HG03139 (cell line): Measurements from ENCODE around the gene HDAC4.
A peak's percentile ranks its signal among the peaks of the same experiment; 100 is the strongest.

ENCODE experiments used
- ATAC-seq: cut with Tn5 transposase; IDR thresholded peaks from one replicate; pipeline ENCODE4 v1.9.1; 2021; ENCODE audit not compliant: unreplicated experiment

HDAC4 gene

GRCh38 chr2:239329972-239330572, 70.7 kb downstream of the HDAC4 start:
- ATAC-seq: no peak

DNA sequence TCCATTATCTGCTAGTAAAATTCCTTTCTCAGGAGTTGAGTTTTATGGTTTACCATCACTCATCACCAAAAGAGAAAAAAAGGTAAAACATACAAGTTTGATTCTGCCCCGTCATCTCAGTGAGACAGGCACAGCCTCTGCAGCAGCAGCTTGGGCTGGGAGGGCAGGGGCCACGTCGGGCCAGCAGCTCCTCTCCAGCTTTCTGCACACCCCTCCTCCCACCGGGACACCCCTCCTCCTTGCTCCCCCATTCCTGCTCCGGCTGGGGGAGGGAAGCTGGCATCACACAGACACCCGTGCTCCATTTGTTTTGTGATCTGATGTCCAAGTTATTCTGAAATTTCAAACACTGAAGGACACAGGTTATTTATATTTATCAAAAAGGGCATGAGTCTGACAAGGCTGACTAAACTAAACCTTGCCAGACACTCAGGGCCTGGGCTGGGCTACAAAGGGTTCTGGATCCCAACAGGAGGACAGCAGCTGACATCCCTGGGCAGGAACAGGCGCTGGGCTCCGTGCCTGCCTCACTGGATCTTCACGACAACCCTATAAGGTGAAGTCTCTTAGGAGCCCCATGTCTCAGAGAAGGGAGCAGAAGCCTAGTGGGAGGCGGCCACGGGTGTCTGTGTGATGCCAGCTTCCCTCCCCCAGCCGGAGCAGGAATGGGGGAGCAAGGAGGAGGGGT, 71.4 kb downstream of the HDAC4 start:
- ATAC-seq: no peak

- ATAC-seq: no peak
Measured at GRCh38 chr2:239328351-239329191, 72.2 kb downstream of the HDAC4 start.

DNA sequence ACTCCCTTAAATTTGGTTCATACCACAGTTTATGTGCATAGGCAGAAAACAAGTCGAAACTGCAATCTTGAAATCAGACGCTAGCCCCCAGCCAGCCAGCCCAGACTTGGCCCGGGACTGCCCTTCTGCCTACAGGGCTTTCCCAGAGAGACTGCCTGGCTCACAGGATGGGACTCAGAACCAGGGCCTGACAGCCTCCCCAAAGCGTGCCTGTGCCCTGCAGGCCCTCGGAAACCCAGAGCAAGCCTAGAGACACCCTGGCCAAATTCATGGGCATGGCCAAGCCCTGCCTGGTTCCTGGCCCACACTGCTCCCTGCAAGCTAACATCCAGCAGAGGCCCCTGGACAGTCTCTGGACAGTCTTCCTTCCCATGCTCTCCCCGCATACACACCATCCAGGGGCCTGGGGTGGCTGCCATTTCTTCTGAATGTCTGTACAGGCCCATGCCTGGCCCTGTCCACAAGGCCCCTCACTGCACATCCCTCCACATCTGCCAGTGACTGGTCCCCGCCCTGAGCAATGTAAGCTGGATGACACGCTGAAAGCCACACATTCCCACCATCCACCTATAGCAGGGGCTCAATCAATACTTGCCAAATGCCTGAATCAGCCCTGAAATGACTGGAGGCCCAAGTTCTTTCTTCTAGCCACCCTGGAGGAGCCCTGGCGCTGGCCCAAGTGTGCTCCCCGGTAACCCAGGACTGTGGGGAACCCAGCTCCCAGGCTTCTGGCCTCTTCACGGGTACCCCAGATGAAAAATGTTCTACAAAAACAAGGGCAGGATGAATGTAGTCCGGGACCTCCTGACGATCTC, 73.1 kb downstream of the HDAC4 start:
- ATAC-seq: peak; percentile 20

DNA sequence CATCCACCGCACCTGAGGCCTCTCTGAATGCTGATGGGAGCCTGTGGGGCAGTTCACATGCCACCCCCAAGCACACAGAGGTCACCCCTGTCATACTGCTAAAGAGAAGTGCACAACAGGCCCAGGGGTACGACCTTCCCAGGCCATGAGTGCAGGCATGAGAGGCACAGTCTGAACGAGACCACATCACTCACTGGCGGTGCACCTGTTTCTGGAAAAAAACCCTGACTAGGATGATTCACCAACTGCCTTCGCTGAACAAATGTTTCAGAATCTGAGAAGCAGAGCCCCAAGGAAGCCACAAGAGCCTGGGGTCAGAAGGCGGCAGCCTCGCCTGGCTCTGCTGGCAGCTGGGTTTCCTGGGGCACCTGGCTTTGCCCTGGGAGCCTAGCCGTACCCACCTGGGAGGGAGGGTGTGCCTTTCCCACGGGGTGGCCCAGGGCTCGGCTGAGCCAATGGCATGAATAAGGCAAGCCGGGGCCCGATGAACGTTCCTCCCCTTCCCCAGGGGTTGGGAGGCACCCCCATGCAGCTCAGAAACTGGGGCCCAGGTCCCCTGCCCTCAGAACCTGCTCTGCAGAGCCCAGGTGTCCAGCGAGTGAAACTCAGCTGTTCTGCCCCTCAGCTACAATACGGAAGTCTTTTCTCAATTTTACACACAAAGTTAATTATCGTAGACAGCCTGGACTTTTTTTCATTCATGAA, 73.8 kb downstream of the HDAC4 start:
- peak; percentile 61 for ATAC-seq

- ATAC-seq: no peak
Measured at GRCh38 chr2:239324456-239324855, 76.4 kb downstream of the HDAC4 start.

DNA sequence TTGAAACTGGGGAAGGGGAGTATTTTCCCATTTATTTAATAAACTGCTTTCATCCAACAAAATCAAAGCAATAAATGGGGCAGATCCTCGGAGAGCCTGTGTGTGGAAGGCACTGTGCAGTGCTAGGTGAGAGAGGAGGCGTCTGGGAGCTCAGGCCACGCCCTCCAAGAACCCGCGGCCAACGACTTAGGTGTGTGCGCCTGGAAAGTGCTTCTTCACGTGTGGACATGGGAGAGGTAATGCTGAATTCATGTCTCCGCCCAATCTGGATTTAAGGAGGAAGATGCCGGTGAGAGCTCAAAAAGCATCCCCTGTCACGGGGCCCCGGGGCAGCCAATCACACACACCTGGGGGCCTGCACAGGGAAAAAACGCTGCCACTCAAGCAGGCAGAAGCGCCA, 77.4 kb downstream of the HDAC4 start:
- ATAC-seq: no peak

GRCh38 chr2:239322416-239323086, 78.3 kb downstream of the HDAC4 start:
- ATAC-seq: no peak

GRCh38 chr2:239321596-239322415, 79.0 kb downstream of the HDAC4 start:
- no peak for ATAC-seq

DNA sequence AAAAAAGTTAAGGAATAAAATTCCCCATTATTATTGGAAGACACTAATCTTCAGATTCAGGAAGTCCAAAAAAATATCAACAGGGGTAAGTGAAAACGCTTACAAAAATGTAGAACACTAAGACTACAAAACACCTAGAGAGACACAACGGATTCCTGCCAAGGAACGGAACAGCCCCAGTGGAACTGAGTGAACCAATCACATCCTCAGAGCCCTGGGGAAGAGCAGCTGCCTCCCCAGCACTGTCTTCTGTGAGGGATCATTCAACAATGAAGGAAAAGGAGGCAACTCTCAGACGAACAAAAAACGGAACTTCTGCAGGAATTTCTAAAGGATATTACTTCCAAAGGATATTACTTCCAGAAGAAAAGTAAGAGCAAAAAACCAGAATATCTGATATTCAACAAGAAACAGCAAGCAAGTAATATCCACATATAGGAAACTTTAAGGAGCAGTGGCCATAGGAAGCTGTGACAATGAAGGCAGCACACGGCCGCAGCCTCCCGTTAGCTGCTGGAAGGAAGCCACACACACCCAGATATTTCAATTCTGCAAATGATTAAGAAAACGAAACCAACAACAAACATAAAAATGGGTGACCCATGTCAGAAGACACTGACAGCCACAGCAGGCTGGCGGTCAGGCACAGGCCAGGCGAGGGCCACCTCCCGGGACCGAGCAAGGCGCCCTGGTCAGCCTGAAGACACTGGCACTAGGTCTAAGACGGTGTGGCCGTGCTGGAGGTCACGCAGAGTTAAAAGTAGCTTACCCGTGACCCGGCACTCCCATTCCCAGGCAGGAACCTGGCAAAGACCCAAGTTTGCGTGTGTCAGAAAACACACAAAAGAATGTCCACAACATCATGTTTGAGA, 81.8 kb downstream of the HDAC4 start:
- no peak for ATAC-seq

- ATAC-seq: no peak
Measured at GRCh38 chr2:239318151-239318611, 82.6 kb downstream of the HDAC4 start.

DNA sequence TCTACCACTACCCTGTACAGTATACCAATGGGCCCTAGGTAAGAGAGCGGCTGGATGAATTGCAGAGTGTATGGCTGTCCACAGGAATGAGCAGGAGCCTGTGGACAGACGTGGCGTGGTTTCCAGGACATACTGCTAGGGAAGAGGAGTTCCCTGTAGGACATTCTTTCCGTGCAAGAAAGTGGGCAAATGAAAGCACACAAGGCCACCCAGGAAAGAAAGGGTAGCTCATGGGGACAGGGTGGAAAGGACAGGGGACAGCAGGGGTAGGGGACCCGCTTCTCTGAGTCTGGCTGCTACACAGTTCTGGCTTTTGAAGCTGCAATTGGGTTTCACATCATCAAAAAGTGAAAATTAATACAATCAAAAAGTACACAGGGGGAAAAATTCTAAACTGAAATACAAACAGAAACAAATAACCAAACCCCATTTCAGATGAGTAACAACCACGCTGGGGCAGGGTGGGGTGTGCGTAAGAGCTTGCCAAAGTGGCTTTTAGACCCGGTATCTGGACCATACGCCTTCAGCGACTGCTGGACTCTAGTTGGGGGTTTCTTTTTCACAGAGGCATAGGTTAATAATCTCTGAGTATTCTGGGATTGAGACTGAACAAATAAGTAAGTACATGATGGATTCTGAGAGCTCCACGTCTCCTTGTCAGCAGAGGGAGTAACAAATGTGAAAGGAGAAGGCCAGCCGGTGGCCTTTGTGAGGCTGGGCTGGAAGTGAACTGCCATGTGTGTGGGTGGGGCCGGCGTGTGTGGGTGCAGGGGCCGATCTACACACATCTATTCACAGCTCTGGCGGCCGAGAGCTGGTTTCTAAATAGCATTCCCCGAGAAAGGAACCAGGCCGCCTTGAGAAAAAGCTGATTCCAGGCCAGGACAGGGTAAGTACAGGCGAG, 84.0 kb downstream of the HDAC4 start:
- ATAC-seq: no peak

DNA sequence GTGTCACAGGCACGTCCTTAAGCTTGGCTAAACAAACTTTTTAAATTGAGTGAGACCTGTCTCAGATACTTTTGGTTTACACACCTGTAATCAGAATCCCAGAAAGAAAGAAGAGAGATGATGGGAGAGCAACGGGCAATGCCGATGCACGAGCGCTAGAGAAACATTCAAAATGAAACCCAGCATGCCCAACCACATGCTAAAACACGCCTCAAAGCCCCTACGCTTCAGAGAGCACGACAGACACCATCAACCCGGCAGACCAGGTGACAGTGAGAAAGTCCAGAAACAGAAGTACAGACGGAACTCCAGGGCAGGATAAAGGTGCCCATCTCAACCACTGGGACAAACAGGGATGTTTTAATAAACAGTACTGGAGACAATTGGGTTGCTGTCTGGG, 85.5 kb downstream of the HDAC4 start:
- no peak for ATAC-seq

- no peak for ATAC-seq
Measured at GRCh38 chr2:239313776-239314175, 87.0 kb downstream of the HDAC4 start.

DNA sequence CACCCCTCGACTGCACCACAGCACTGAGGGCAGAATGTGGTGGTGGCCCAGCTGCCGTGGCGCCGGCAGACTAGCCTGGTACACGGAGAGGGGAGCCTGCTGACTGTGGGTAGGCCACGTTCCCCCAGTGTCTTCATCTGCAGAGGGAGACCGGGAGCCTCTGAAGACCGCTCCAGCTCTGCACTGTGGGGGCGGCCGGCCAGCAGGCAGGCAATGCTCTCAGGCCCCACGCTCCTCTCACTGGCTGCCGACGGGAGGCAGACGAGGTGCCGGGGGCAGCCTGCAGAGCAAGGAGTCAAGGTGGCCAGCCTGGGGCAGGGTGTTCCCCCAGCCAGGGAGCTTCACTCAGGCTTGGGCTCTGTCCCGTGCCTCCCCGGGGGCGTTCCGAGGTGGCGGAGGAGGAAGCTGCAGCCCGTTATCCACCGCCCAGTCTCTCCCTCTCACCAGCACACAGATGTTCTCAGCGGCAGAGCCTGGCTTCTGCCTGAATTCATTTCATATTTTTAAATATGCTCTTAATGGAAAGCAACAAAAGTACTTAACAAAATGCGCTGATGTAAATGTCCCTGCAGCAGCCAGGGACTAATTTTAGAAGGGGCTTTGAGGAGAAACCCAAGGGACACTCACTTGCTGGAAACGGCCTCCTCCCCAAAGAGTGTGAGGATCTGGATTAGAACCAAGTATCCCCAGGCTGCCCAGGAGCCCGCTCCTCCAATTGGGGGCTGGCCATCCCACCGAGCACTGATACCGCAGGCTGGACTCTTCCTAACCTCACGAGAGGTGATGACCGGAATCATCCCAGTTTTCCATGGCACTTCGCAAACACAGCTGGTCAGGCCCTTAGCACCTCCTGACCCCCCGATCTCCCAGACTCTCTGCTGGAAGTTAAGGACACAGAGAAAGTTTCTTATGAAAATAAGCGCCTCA, 87.8 kb downstream of the HDAC4 start:
- no peak for ATAC-seq

DNA sequence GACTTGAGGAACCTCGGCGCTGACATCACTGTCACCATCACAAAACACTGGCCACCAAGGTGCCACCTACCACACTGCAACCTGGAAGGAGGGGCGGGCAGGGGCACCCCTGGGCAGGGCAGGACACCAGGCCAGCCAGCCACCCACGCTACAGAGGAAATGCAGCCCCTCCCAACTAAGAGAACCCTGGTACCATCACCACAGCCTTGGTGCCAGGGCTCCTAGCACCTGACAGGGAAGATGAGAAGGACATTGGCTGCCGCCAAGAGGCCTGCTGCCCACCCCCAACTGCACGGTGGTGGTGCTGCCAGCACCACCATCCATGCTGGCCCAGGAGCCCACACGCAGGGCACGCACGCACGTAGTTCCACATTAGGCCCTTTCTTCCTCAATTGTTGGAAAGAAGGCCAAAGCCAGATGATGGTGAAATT, 88.7 kb downstream of the HDAC4 start:
- no peak for ATAC-seq
